Epithelial cell of proximal tubule (primary cell): ENCODE measurements around the gene PCDHGA1. TPM values are rescaled to one million over a fixed set of nuclear protein-coding genes. Genes with fewer than 3 reads are reported as not detected.
A peak's percentile ranks its signal among the peaks of the same experiment; 100 is the strongest.
"Not testable (repeated sequence)": the region's sequence is repeated elsewhere in the genome, so short reads cannot be mapped to it uniquely, and the experiment has no call there.

Experiments used
- DNase-seq: peaks from one replicate; pipeline ENCODE4 v3.0.0-alpha.2; 2011; ENCODE audit warnings: low read depth
- H3K4me3 ChIP-seq: 2 replicates; pipeline ENCODE4 v1.5.1; 2011; ENCODE audit warnings: low read depth, mild to moderate bottlenecking, low read length
- CTCF ChIP-seq: conservative IDR thresholded peaks from 2 replicates; pipeline ENCODE4 v1.5.1; 2012; ENCODE audit warnings: low read depth, mild to moderate bottlenecking, low read length
- total RNA-seq: library from RNA; depleted of rRNA; stranded (reverse); fragments of >200 nt; gene quantifications from 2 replicates; pipeline ENCODE4 v1.2.3, GENCODE V29; 2015

Gene PCDHGA1
- total RNA-seq, 1 donor from 2014 or later = 0.75 TPM

GRCh38 chr5:141342773-141343172 lies 12.5 kb downstream of the PCDHGA1 start:
- no peak for DNase-seq
- no peak overlapping the region for H3K4me3 ChIP-seq
- no peak for TF ChIP-seq CTCF

GRCh38 chr5:141343242-141343952 lies 13.1 kb downstream of the PCDHGA1 start, which contains the start of gene PCDHGA3:
PCDHGA3 (plus strand) TSS chr5:141343829; CDS start chr5:141344034, 205 bp downstream.
- TF ChIP-seq CTCF = peak; percentile 40
- no peak for DNase-seq
- H3K4me3 ChIP-seq = peak within 1 kb of the TSS; percentile 11

GRCh38 chr5:141343953-141344463 lies 13.7 kb downstream of the PCDHGA1 start:
- H3K4me3 ChIP-seq = peak overlapping the region; percentile 11
- DNase-seq = no peak
- no peak for TF ChIP-seq CTCF

- no peak for DNase-seq
- H3K4me3 ChIP-seq = no peak overlapping the region
- TF ChIP-seq CTCF = no peak
Measured at GRCh38 chr5:141345327-141345726, 15.0 kb downstream of the PCDHGA1 start.

- DNase-seq, H3K4me3 ChIP-seq: not testable (repeated sequence)
Measured at GRCh38 chr5:141346017-141346416, 15.7 kb downstream of the PCDHGA1 start.

- H3K4me3 ChIP-seq = peak within 1 kb of the TSS; percentile 37
- TF ChIP-seq CTCF = peak; percentile 54
- DNase-seq = no peak
Measured at GRCh38 chr5:141349917-141350619, 19.8 kb downstream of the PCDHGA1 start, which contains the start of gene PCDHGB1. PCDHGB1 (plus strand) TSS chr5:141350099; CDS start chr5:141350261, 162 bp downstream.

- TF ChIP-seq CTCF = no peak
- no peak for DNase-seq
- H3K4me3 ChIP-seq = no peak overlapping the region
Measured at GRCh38 chr5:141351591-141351990, 21.3 kb downstream of the PCDHGA1 start.
